HG03159 (cell line): ENCODE data around the gene CCDC167.
"Not testable (repeated sequence)": the region's sequence is repeated elsewhere in the genome, so short reads cannot be mapped to it uniquely, and the experiment has no call there.

Experiments
- ATAC-seq: cut with Tn5 transposase; IDR thresholded peaks from one replicate; pipeline ENCODE4 v1.9.1; 2021; ENCODE audit warnings: mild to moderate bottlenecking, moderate library complexity; ENCODE audit not compliant: unreplicated experiment

CCDC167 gene

DNA sequence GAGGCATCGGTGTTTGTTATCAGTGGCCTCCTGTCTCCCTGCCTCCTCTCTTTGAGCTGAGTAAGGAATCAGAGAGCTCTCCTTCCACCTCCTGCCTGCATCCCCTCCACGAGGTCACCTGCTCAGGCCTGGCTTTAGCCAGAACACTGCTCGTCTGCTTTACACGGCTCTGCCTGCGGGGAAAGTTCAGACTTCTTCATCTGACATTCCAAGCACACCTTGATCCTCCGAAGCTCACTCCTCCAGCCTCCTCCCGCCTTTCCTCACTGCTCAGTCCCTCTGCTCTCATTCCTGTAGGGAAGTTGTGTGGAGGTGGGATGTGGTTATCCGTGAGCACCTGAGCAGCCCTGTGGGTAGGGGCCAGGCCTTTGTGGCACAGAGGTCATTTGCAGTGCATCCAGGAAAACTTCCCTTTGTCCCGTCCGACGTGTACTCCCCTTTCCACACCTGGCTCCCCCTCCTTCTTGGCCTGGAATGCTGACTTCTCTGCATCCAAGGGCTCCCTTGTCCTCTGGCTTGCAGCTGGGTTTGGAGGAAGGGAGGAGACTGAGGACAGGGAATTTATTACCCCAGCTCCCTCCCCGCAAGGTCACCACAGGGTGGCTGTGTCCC, 12.8 kb upstream of the CCDC167 start:
- no peak for ATAC-seq

GRCh38 chr6:37511910-37512399, 12.3 kb upstream of the CCDC167 start:
- ATAC-seq, result no peak

DNA sequence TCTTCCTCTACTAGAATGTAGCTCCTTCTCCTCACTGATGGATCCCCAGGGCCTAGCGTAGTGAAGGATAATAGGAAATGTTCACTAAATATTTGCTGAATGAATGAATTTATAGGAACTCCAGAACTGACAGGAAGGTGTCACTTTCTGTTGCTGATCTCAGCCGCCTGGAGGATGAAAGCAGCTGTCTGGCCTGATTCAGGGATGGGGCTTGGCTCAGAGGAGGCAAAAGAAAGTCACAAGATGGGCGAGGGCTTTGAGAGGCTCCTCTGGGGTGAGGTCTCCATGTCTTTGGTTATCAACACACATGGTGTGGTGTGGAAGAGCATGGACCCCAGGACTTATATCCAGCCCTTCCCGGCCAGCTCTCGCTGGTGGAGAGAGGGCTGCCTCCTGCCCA, 11.5 kb upstream of the CCDC167 start:
- ATAC-seq, result no peak

GRCh38 chr6:37507690-37508421, 8.2 kb upstream of the CCDC167 start:
- no peak for ATAC-seq

DNA sequence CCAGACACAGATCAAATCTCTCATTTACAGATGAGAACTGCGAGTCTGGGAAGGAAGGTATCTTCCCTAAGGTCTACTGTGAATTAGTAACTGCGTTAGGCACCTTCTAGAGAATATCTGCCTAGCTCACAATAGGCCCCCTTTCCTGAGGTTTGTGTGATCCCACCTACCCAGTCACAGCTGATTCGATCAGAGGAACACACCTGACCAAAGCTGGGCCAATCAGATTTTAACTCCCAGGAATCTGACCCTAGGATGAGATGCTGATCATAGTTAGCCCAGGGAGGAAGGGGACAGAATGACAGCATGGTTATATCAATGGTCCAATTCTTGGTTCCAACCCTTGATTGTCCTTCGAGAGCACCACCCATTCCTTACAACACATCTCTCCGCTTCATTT, 7.4 kb upstream of the CCDC167 start:
- no peak for ATAC-seq

DNA sequence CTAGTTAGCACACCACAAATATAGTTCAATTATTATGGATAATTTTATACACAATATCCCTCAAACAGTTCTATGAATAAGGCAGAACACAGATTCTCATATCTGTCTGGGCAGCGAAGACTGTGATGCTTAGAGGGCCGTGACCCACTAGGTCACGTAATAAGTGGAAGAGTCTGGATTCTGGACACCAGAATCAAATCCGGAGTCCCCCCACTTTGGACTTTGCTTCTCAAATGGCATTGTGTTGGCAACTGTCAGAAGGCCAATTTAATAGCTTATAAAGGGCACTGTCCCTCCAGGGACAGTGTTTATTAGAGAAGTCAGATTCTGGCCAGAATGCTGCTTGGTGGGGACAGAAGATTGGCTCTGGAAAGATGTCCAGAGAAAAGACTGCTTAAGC, 6.8 kb upstream of the CCDC167 start:
- no peak for ATAC-seq

DNA sequence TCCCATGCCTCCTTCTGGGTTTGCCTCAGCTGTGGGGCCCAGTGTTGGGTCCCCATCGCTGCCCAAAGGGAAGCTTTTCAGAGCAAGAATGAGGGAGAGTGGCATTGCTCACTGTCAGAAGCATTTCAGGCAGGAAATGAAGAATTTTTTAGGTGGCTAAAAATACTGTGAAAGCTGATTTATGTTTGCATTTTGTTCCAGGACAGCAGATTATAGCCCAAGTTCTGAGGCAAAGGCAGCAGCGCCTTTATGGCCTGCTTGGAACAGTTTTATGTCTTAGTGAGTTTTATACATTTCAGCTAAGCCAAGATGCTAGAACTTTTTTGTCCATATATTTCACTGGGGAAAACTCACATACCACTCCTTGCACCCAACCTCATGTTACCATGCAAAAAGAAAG, 4.3 kb upstream of the CCDC167 start:
- no peak for ATAC-seq

DNA sequence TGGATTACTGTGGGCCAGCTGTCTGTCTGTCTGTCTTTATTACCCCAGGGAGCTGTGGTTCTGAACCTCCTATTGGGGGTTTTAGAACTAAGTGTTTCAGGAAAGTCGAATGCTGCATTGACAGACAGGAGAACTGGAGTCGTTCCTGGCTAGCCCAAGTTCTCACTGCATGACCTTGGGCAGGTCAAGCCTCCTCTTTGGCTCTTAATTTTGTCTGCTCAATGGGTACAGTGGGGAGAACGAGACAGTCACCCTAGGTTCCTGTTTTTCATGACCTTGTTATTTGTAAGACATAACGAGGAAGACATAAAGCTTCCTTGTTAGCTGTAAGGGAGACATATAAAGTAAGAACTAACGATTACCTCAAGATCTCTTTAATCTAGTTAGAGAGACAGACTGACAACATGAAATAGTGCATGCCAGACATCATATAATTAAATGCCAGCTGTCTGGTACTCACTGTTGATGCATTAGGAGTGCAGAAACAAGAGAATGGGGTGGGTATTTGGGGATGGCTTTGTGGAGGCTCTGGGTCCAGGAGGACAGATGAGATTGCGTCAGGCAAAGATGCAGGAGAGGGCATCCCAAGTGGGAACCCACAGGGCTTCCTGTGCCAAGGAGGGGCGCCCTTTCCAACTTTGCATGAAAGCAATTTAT, 3.7 kb upstream of the CCDC167 start:
- no peak for ATAC-seq

GRCh38 chr6:37502703-37503291, 3.1 kb upstream of the CCDC167 start:
- no peak for ATAC-seq

- ATAC-seq, result no peak
Observed at GRCh38 chr6:37501632-37502491, 2.2 kb upstream of the CCDC167 start.

- not testable (repeated sequence) for ATAC-seq
Observed at GRCh38 chr6:37500904-37501303, 1.2 kb upstream of the CCDC167 start.

DNA sequence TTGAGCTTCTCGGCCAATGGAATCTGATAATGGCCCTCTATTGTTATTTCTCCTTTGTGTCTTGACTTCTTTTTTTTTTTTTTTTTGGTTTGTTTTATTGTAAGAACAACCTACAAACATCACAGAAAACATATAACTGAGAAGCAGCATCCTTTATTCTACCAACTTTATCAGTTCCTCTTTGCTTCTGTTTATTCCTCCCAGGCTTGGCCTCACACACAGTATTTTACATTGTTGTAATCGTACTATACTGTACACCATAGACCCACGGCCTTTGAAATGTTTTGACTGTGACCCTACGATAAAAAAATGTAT, 558 bp upstream of the CCDC167 start:
- ATAC-seq, result no peak

- ATAC-seq, result no peak
Observed at GRCh38 chr6:37496951-37497885, 2.5 kb downstream of the CCDC167 start.

GRCh38 chr6:37495244-37495934, 4.3 kb downstream of the CCDC167 start:
- no peak for ATAC-seq

GRCh38 chr6:37493661-37493995, 6.1 kb downstream of the CCDC167 start:
- ATAC-seq, result no peak

GRCh38 chr6:37492991-37493660, 6.6 kb downstream of the CCDC167 start:
- no peak for ATAC-seq

- no peak for ATAC-seq
Observed at GRCh38 chr6:37492236-37492972, 7.3 kb downstream of the CCDC167 start.

GRCh38 chr6:37491830-37492208, 7.9 kb downstream of the CCDC167 start:
- ATAC-seq, result no peak
